ENCODE results near the gene HBA2. TPM values are rescaled to one million over a fixed set of nuclear protein-coding genes. Genes with fewer than 3 reads are reported as not detected.

Gene HBA2
- total RNA-seq, 1 experiment from 2014 or later = not detected

GRCh38 chr16:165539-166374 lies 6.9 kb upstream of the HBA2 start, which contains the start of gene HBM:
Gene HBM, plus strand, starts transcription at chr16:165978. Its CDS starts 20 bp downstream, at chr16:165998.
- no peak within 1 kb of the TSS for H2AK5ac ChIP-seq (ENCODE audit: insufficient read length, low read length)
- no peaks in the 10 kb centered on the region for H3K79me1 ChIP-seq (ENCODE audit: insufficient read depth, low read depth, low read length, poor library complexity, severe bottlenecking)
- no peak within 1 kb of the TSS for H4K5ac ChIP-seq (ENCODE audit: insufficient read length, low read depth, low read length)
- peaks cover 34% of the 10 kb centered on the region for H3K27me3 ChIP-seq (ENCODE audit: insufficient read depth, low read length)
- Mint-ChIP-seq H3K9me3 (peaks cover 0 to 1% of the 10 kb centered on the region in 2 experiments; a peak in 1 of 5 replicates), H3K36me3 (ENCODE audit: insufficient read depth in 1 of 3, low read depth in 3 of 3) (no peaks in the 10 kb centered on the region), H3K27me3 (ENCODE audit: low read depth) (peaks cover 79% of the 10 kb centered on the region), H3K27ac (no peak within 1 kb of the TSS), H3K4me1 (peaks cover 26 to 30% of the 10 kb centered on the region in 2 experiments), H3K4me3 (peak within 1 kb of the TSS; percentile 47 to 76)
- no peaks in the 10 kb centered on the region for H3K9me3 ChIP-seq (ENCODE audit: control insufficient read depth, low read depth, low read length)
- no peak within 1 kb of the TSS for H4K8ac ChIP-seq (replicated peaks; ENCODE audit: insufficient read length, low read depth, low read length)
- H3K56ac ChIP-seq (ENCODE audit: insufficient read length, low read depth, low read length) = no peak within 1 kb of the TSS
- TF ChIP-seq CTCF (conservative IDR thresholded peaks at IDR 0.05) = no peak
- no peak for DNase-seq
- no peak within 1 kb of the TSS for H3K23ac ChIP-seq (ENCODE audit: insufficient read length, low read depth, low read length)
- H4K20me1 ChIP-seq (ENCODE audit: control insufficient read depth, insufficient read depth, insufficient read length) = no peaks in the 10 kb centered on the region
- no peak within 1 kb of the TSS for H3K18ac ChIP-seq (ENCODE audit: insufficient read length, low read depth, low read length)
- no peak within 1 kb of the TSS; the same call in 1 of the 2 replicates for H2BK15ac ChIP-seq (ENCODE audit: low read depth, low read length)
- no peak within 1 kb of the TSS for H2AFZ ChIP-seq (ENCODE audit: low read length)
- no peak within 1 kb of the TSS for H3K4ac ChIP-seq (ENCODE audit: low read depth, low read length)
- H3K4me2 ChIP-seq (ENCODE audit: insufficient read depth, insufficient read length, low read length) = peak within 1 kb of the TSS; percentile 33
- H3K23me2 ChIP-seq (ENCODE audit: insufficient read length, low read depth, low read length, poor library complexity, severe bottlenecking) = peaks cover 8% of the 10 kb centered on the region
- H3K14ac ChIP-seq (ENCODE audit: insufficient read depth, low read length) = no peak within 1 kb of the TSS
- no peak within 1 kb of the TSS for H2BK12ac ChIP-seq (ENCODE audit: insufficient read length, low read depth, low read length)
- WGBS (ENCODE audit: extremely low coverage, insufficient read length, low lambda C conversion rate) = no CpG with 5 or more reads among the region's 75 CpGs
- H3T11ph ChIP-seq (ENCODE audit: low read length) = no peak within 1 kb of the TSS
- H2BK120ac ChIP-seq (ENCODE audit: low read depth, low read length, poor library complexity, severe bottlenecking) = no peak within 1 kb of the TSS
- no peak within 1 kb of the TSS for H2BK20ac ChIP-seq (ENCODE audit: low read depth, low read length, poor library complexity, severe bottlenecking)
- no peak within 1 kb of the TSS for H3K9ac ChIP-seq (ENCODE audit: extremely low read depth, insufficient read length, low read length)
- no peak within 1 kb of the TSS for H4K91ac ChIP-seq (ENCODE audit: insufficient read length, low read depth, low read length)
- H2BK5ac ChIP-seq (ENCODE audit: insufficient read length, low read length) = no peak within 1 kb of the TSS
- no peak within 1 kb of the TSS for H3K27ac ChIP-seq (ENCODE audit: insufficient read length, low read depth, low read length)
- no peaks in the 10 kb centered on the region; the same call in 1 of the 2 replicates for H3K4me1 ChIP-seq (ENCODE audit: insufficient read depth, low read length)
- no peaks in the 10 kb centered on the region for H3K79me2 ChIP-seq (ENCODE audit: insufficient read depth, low read length)
